GM21723 (cell line): ENCODE data around the gene VSNL1.

Experiments
- ATAC-seq: cut with Tn5 transposase; IDR thresholded peaks from one replicate; pipeline ENCODE4 v1.9.1; 2021; ENCODE audit warnings: mild to moderate bottlenecking, moderate library complexity; ENCODE audit not compliant: unreplicated experiment

Gene VSNL1

GRCh38 chr2:17610521-17610920 lies 70.0 kb downstream of the VSNL1 start:
- no peak for ATAC-seq

- no peak for ATAC-seq
Measured at GRCh38 chr2:17611036-17611435, 70.5 kb downstream of the VSNL1 start.

- ATAC-seq, result no peak
Measured at GRCh38 chr2:17614174-17614930, 73.9 kb downstream of the VSNL1 start.

- ATAC-seq, result no peak
Measured at GRCh38 chr2:17615147-17615546, 74.7 kb downstream of the VSNL1 start.

- no peak for ATAC-seq
Measured at GRCh38 chr2:17615728-17616351, 75.3 kb downstream of the VSNL1 start.

GRCh38 chr2:17616405-17616804 lies 75.9 kb downstream of the VSNL1 start:
- ATAC-seq, result no peak

- no peak for ATAC-seq
Measured at GRCh38 chr2:17617516-17617915, 77.0 kb downstream of the VSNL1 start.

- no peak for ATAC-seq
Measured at GRCh38 chr2:17617955-17618354, 77.5 kb downstream of the VSNL1 start.

- no peak for ATAC-seq
Measured at GRCh38 chr2:17620280-17620679, 79.8 kb downstream of the VSNL1 start.

- ATAC-seq, result no peak
Measured at GRCh38 chr2:17620841-17621240, 80.3 kb downstream of the VSNL1 start.

- no peak for ATAC-seq
Measured at GRCh38 chr2:17621781-17622180, 81.3 kb downstream of the VSNL1 start.

- ATAC-seq, result no peak
Measured at GRCh38 chr2:17625446-17625845, 85.0 kb downstream of the VSNL1 start.

GRCh38 chr2:17626986-17627385 lies 86.5 kb downstream of the VSNL1 start:
- ATAC-seq, result no peak

GRCh38 chr2:17627434-17627833 lies 86.9 kb downstream of the VSNL1 start:
- ATAC-seq, result no peak

- no peak for ATAC-seq
Measured at GRCh38 chr2:17628349-17629261, 88.1 kb downstream of the VSNL1 start.

- ATAC-seq, result no peak
Measured at GRCh38 chr2:17630089-17630488, 89.6 kb downstream of the VSNL1 start.

GRCh38 chr2:17634997-17635396 lies 94.5 kb downstream of the VSNL1 start:
- no peak for ATAC-seq

GRCh38 chr2:17636257-17636656 lies 95.8 kb downstream of the VSNL1 start:
- ATAC-seq, result no peak

GRCh38 chr2:17637131-17637906 lies 96.8 kb downstream of the VSNL1 start:
- no peak for ATAC-seq

- ATAC-seq, result no peak
Measured at GRCh38 chr2:17638196-17638743, 97.8 kb downstream of the VSNL1 start.

- ATAC-seq, result no peak
Measured at GRCh38 chr2:17640406-17640805, 99.9 kb downstream of the VSNL1 start.
